ENCODE measurements around the gene MSANTD4.

GRCh38 chr11:106022795-106023275, 795 bp upstream of the MSANTD4 start:
- no peak for TF ChIP-seq CTCF (IDR thresholded peaks at IDR 0.05; ENCODE audit: low read length)
- TF ChIP-seq EZH2 (optimal IDR thresholded peaks at IDR 0.05; ENCODE audit: low read depth, low read length): no peak

Measured in MM.1S (cell line).